Kidney (tissue), 14 donors: ENCODE data around the gene SAMD4A. TPM values are rescaled to one million over a fixed set of nuclear protein-coding genes. Genes with fewer than 3 reads are reported as not detected.
A peak's percentile ranks its signal among the peaks of the same experiment; 100 is the strongest.

ENCODE experiments used
- DNase-seq, 5 donors: peaks; one replicate each; pipeline ENCODE4 v3.0.0-alpha.2; 2013 to 2020
- FAIRE-seq: peaks from 2 replicates; lab custom pipeline; 2012; peaks lifted over from hg19 to GRCh38; lab: Jason Lieb, UNC
- H3K27ac ChIP-seq, 2 donors: one replicate each; pipeline ENCODE4 v1.7.0; 2013; ENCODE audit warnings: low read depth in 2 of 2, low read length in 2 of 2, inconsistent platforms in 1 of 2
- H3K27me3 ChIP-seq: one replicate; pipeline ENCODE4 v1.7.1; 2013; ENCODE audit warnings: low read length, inconsistent platforms; ENCODE audit not compliant: control insufficient read depth, insufficient read depth
- H3K36me3 ChIP-seq, 3 donors: one replicate each; pipeline versions ENCODE4 v1.7.0 to v1.7.1; 2013; ENCODE audit warnings: low read length in 3 of 3, control low read depth in 1 of 3, inconsistent platforms in 1 of 3; ENCODE audit not compliant: insufficient read depth in 3 of 3, control insufficient read depth in 2 of 3
- H3K4me1 ChIP-seq, 3 donors: one replicate each; pipeline versions ENCODE4 v1.7.0 to v1.7.1; 2013; ENCODE audit warnings: low read length in 3 of 3, inconsistent platforms in 1 of 3, low read depth in 1 of 3; ENCODE audit not compliant: control insufficient read depth in 2 of 3, insufficient read depth in 2 of 3
- H3K4me3 ChIP-seq, 3 donors: one replicate each; pipeline versions ENCODE4 v1.7.0 to v1.8.1; 2013; ENCODE audit warnings: low read length in 3 of 3, control low read depth in 1 of 3, inconsistent platforms in 1 of 3
- H3K9ac ChIP-seq, 3 donors: one replicate each; pipeline versions ENCODE4 v1.7.0 to v1.7.1; 2013; ENCODE audit warnings: low read length in 3 of 3, control low read depth in 1 of 3, inconsistent platforms in 1 of 3
- H3K9me3 ChIP-seq, 3 donors: one replicate each; pipeline versions ENCODE4 v1.7.0 to v1.7.1; 2013; ENCODE audit warnings: low read length in 3 of 3, control low read depth in 1 of 3, inconsistent platforms in 1 of 3; ENCODE audit not compliant: control insufficient read depth in 2 of 3, insufficient read depth in 1 of 3
- intact Hi-C: fragments of 100-400 bp; cut with DNase I; formaldehyde crosslinking; loops from one replicate; pipeline ENCODE4 v1.11.1; 2022
- polyA plus RNA-seq: library from polyadenylated mRNA; stranded (reverse); fragments of 350-450 nt; fragmentation: Illumina TruSeq; extraction: RNeasy Lipid Tissue Mini Kit (QIAGEN cat#74804); gene quantifications from one replicate; pipeline ENCODE4 v1.2.3, GENCODE V29; 2014; ENCODE audit warnings: low read depth, low replicate concordance; ENCODE audit not compliant: insufficient read depth
- total RNA-seq: library from RNA; stranded (reverse); fragmentation: NEBNext Ultra II Directional; extraction: Animal tissue kit (Norgen Biotek cat#: 25700); gene quantifications from one replicate; pipeline ENCODE4 v1.2.1, GENCODE V29; 2021
- TF ChIP-seq, protein P1 (sequence below): IDR thresholded peaks from 3 replicates; pipeline ENCODE4 v1.5.1; 2012; ENCODE audit warnings: mild to moderate bottlenecking, moderate library complexity, borderline replicate concordance; ENCODE audit not compliant: insufficient read depth; ENCODE audit errors: extremely low read depth
- donor health status: control.
- donor health status: control.
- donor health status: control.
- donor health status: control.
- donor health status: control.
- donor health status: DM: yes; HTN: yes; CAD: no.
- donor health status: Normal renal cell carcinoma (clear cell type).

The SAMD4A gene
- total and polyA plus RNA-seq, 2 donors from 2014 or later: 7.4 to 46.5 TPM

DNA sequence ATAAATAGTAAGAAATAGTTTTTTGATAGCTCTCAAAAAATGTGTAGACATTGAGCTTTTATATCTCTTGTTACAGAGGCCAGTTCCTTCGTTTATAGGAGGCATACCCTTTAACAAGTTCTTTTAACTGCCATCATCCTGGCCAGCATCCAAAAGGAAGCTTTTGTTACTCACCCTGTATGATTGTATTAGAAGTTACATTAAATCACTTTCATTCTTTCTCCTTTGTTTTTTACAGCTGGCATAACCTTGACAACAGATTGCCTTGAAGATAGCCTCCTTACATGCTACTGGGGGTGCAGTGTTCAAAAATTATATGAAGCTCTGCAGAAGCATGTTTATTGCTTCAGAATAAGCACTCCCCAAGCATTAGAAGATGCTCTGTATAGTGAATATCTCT lies 37.1 kb upstream of the SAMD4A start:
- Histone ChIP-seq H3K4me1 (no peaks in the 10 kb centered on the region), H3K9me3 (no peaks in the 10 kb centered on the region), H3K4me3 (no peak overlapping the region), H3K36me3 (peaks cover 0 to 5% (median 4%) of the 10 kb centered on the region in 3 donors), H3K27ac (no peak overlapping the region), H3K9ac (no peak overlapping the region), H3K27me3 (no peaks in the 10 kb centered on the region)
- TF ChIP-seq, protein P1, sequence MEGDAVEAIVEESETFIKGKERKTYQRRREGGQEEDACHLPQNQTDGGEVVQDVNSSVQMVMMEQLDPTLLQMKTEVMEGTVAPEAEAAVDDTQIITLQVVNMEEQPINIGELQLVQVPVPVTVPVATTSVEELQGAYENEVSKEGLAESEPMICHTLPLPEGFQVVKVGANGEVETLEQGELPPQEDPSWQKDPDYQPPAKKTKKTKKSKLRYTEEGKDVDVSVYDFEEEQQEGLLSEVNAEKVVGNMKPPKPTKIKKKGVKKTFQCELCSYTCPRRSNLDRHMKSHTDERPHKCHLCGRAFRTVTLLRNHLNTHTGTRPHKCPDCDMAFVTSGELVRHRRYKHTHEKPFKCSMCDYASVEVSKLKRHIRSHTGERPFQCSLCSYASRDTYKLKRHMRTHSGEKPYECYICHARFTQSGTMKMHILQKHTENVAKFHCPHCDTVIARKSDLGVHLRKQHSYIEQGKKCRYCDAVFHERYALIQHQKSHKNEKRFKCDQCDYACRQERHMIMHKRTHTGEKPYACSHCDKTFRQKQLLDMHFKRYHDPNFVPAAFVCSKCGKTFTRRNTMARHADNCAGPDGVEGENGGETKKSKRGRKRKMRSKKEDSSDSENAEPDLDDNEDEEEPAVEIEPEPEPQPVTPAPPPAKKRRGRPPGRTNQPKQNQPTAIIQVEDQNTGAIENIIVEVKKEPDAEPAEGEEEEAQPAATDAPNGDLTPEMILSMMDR: no peak
- intact Hi-C loops: no loop called here
- FAIRE-seq (no peak), DNase-seq (no peak)

DNA sequence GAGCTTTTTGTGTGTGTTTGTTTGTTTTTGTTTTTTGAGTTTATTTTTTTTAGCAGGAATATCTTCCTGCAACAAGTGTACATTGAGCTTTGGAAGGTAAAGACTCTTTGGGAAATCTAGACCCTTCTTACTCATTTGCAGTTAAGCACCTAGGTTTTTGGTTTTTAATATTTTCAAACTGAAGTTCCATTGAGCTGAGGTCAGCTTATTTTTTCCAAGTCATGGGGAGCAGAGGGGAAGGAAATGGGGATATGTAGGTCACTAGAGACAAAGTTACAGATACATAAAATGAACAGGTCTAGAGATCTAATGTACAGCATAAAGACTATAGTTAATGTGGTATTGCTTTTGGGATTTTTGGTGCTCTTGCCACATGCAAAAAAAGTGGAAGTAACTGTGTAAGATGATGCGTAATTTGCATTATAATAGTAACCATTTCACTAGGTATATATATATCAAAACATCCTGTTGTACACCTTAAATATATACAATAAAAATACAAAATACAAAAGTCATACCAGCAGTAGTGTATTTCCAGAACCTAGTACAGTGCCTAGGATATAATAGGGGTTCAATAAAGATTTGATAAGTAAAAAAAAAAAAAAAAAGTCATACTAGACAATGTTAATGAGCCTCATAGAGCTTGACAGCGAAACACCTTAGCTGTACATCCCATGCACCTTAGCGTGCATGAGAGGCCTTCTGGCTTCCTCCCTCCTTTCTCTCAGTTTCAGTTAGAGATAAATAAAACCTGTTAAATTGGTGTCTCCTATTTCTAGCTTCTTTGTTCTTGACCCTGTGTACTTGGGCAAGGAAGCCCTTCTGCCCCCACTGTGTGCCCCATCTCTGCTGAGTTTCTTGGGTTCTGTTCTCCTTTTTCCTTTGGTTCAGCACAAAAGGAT lies 34.6 kb upstream of the SAMD4A start:
- Histone ChIP-seq H3K27me3 (no peaks in the 10 kb centered on the region), H3K9me3 (no peaks in the 10 kb centered on the region), H3K9ac (no peak overlapping the region), H3K27ac (no peak overlapping the region), H3K36me3 (no peaks in the 10 kb centered on the region), H3K4me3 (no peak overlapping the region), H3K4me1 (no peaks in the 10 kb centered on the region)
- no peak for FAIRE-seq
- peak in 2 of 5 donors; percentile 21 to 24 for DNase-seq
- TF ChIP-seq, protein P1: no peak
- intact Hi-C loops: no loop called here

DNA sequence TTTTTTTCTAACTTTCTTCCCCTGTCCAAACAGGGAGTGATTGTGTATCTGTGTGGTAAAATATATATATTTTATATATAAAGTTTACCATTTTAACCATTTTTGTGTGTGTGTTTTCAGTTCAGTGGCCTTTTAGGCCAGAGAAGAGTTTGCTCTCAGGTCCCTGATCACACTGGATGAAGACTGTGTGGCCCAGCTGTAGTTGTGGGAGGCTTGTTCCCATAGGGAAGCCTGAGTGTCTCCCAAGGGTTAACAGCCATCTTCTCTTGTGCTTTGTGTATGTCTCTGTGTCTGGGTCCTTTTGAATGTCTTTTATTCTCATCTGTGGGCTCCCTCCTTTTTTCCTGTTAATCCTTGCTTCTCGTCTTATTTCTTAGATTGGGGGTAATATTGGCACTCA lies 33.8 kb upstream of the SAMD4A start:
- no peak overlapping the region for H3K4me3 ChIP-seq
- intact Hi-C loops: no loop called here
- peak in 1 of 5 donors; percentile 14 for DNase-seq
- FAIRE-seq: no peak
- no peak overlapping the region for H3K9ac ChIP-seq
- H3K27ac ChIP-seq: no peak overlapping the region
- H3K36me3 ChIP-seq: peaks cover 0 to 2% (median 1%) of the 10 kb centered on the region in 3 donors
- TF ChIP-seq, protein P1: no peak
- no peaks in the 10 kb centered on the region for H3K9me3 ChIP-seq
- no peaks in the 10 kb centered on the region for H3K4me1 ChIP-seq
- no peaks in the 10 kb centered on the region for H3K27me3 ChIP-seq
